Right lobe of liver (tissue), 6 donors: ENCODE data around the gene EPS8L3. TPM values are rescaled to one million over a fixed set of nuclear protein-coding genes. Genes with fewer than 3 reads are reported as not detected.
"Not testable (repeated sequence)": the region's sequence is repeated elsewhere in the genome, so short reads cannot be mapped to it uniquely, and the experiment has no call there.

Experiments used
- ATAC-seq, 4 donors: fragments of 200-7000 bp; cut with Tn5 transposase; one replicate each; pipeline ENCODE4 v1.9.1; 2020; ENCODE audit warnings: mild to moderate bottlenecking in 4 of 4, moderate library complexity in 4 of 4
- DNase-seq, 3 donors: peaks; one replicate each; pipeline ENCODE4 v3.0.0-alpha.2; 2020
- H3K27ac ChIP-seq, 3 donors: fragments of 200-600 bp; one replicate each; pipeline ENCODE4 v1.8.0; 2022
- H3K27me3 ChIP-seq, 2 donors: fragments of 200-600 bp; one replicate each; pipeline ENCODE4 v1.8.0; 2022
- H3K36me3 ChIP-seq, 4 donors: fragments of 200-600 bp; sonication (generic) in 1 of 4; one replicate each; pipeline versions ENCODE4 v1.5.1 to v1.8.0; 2017 to 2022; ENCODE audit warnings: control low read depth in 1 of 4
- H3K4me1 ChIP-seq, 4 donors: fragments of 200-600 bp; sonication (generic) in 1 of 4; one replicate each; pipeline versions ENCODE4 v1.5.1 to v1.8.0; 2017 to 2022; ENCODE audit warnings: control low read depth in 1 of 4
- H3K4me3 ChIP-seq, 3 donors: fragments of 200-600 bp; one replicate each; pipeline ENCODE4 v1.8.0; 2022
- H3K9me3 ChIP-seq, 4 donors: fragments of 200-600 bp; sonication (generic) in 1 of 4; one replicate each; pipeline versions ENCODE4 v1.5.1 to v1.8.0; 2017 to 2022; ENCODE audit warnings: control low read depth in 1 of 4
- CTCF ChIP-seq, 4 donors: fragments of 200-600 bp in 3 of 4; fragments of 450-650 bp in 1 of 4; IDR thresholded peaks; one replicate each; pipeline versions ENCODE4 v1.5.1 to v1.8.0; 2016 to 2022; ENCODE audit warnings: antibody characterized with exemption in 4 of 4, mild to moderate bottlenecking in 2 of 4
- POLR2A ChIP-seq: fragments of 450-650 bp; IDR thresholded peaks from one replicate; pipeline ENCODE4 v1.6.1; 2017; ENCODE audit warnings: antibody characterized with exemption, mild to moderate bottlenecking
- WGBS: methylation state at CpG from one replicate; pipeline ENCODE4 v1.1.6; 2018; ENCODE audit warnings: low coverage, low lambda C conversion rate; ENCODE audit not compliant: insufficient coverage; ENCODE audit errors: missing lambda C conversion rate; 5-methylcytosine and 5-hydroxymethylcytosine counted together
- intact Hi-C, 2 donors: fragments of 100-400 bp; cut with DNase I; formaldehyde crosslinking; loops; one replicate each; pipeline versions ENCODE4 v1.11.2 to v1.14.1; 2022
- total RNA-seq, 6 experiments: library from RNA; depleted of rRNA in 2 of 6; stranded (reverse); fragments of >200 nt in 2 of 6; fragmentation: NEBNext Ultra II Directional in 3 of 6; extraction: Animal tissue kit (Norgen Biotek cat#: 25700) in 3 of 6; gene quantifications; one replicate each; pipeline versions ENCODE4 v1.1.0 to v1.2.4, GENCODE V29; 2016 to 2023
- donor health status: DM: no; HTN: yes; CAD: no.
- donor health status: DM: no; HTN: no; CAD: no.
- donor health status: DM: no; HTN: no; CAD: no.
- donor health status: DM: no; HTN: yes; CAD: no.
- donor health status: DM: no; HTN: yes; CAD: no.

Gene EPS8L3
- total RNA-seq, 6 experiments from 2014 or later: 3.2 to 4.7 (median 3.3) TPM; not detected in 3

- Histone ChIP-seq H3K36me3 (no peaks in the 10 kb centered on the region), H3K4me3 (no peak overlapping the region), H3K9me3 (no peaks in the 10 kb centered on the region), H3K27ac (no peak overlapping the region), H3K4me1 (no peaks in the 10 kb centered on the region), H3K27me3 (no peaks in the 10 kb centered on the region)
- TF ChIP-seq CTCF (IDR thresholded peaks at IDR 0.05) (no peak), POLR2A (no peak)
- peak in 1 of 3 donors; percentile 26 for DNase-seq
- no peak for ATAC-seq
- WGBS: 40% methylated on average over 1 of the region's 3 CpGs
- intact Hi-C loops: no loop called here
Measured at GRCh38 chr1:109801791-109802135, 38.0 kb upstream of the EPS8L3 start.

GRCh38 chr1:109800291-109800690 lies 36.6 kb upstream of the EPS8L3 start:
- intact Hi-C loops: no loop called here
- no peak overlapping the region for H3K27ac ChIP-seq
- H3K27me3 ChIP-seq: no peaks in the 10 kb centered on the region
- no peak for DNase-seq
- H3K36me3 ChIP-seq: no peaks in the 10 kb centered on the region
- no peaks in the 10 kb centered on the region for H3K9me3 ChIP-seq
- no peak overlapping the region for H3K4me3 ChIP-seq
- no peak for ATAC-seq
- TF ChIP-seq POLR2A: no peak
- no peak for TF ChIP-seq CTCF (IDR thresholded peaks at IDR 0.05)
- no peaks in the 10 kb centered on the region for H3K4me1 ChIP-seq

- H3K4me3 ChIP-seq: no peak overlapping the region
- WGBS: 0% methylated on average over 1 of the region's 1 CpG
- intact Hi-C loops: no loop called here
- no peaks in the 10 kb centered on the region for H3K36me3 ChIP-seq
- DNase-seq (no peak), ATAC-seq (no peak)
- no peak for TF ChIP-seq CTCF (IDR thresholded peaks at IDR 0.05)
- no peak for TF ChIP-seq POLR2A
- no peaks in the 10 kb centered on the region for H3K9me3 ChIP-seq
- no peaks in the 10 kb centered on the region for H3K27me3 ChIP-seq
- H3K27ac ChIP-seq: no peak overlapping the region
- H3K4me1 ChIP-seq: no peaks in the 10 kb centered on the region
Measured at GRCh38 chr1:109799445-109799844, 35.7 kb upstream of the EPS8L3 start.

GRCh38 chr1:109797303-109797595 lies 33.5 kb upstream of the EPS8L3 start:
- DNase-seq: peak in 1 of 3 donors; percentile 15
- H3K4me3 ChIP-seq, H3K27ac ChIP-seq, H3K36me3 ChIP-seq, H3K27me3 ChIP-seq, H3K9me3 ChIP-seq, ATAC-seq, intact Hi-C loops, H3K4me1 ChIP-seq: not testable (repeated sequence)
- WGBS: 93% methylated on average over 5 of the region's 5 CpGs

- ATAC-seq (no peak), DNase-seq (peak in 1 of 3 donors; percentile 16)
- TF ChIP-seq POLR2A (no peak), CTCF (IDR thresholded peaks at IDR 0.05) (no peak)
- no peaks in the 10 kb centered on the region for H3K9me3 ChIP-seq
- no peaks in the 10 kb centered on the region for H3K36me3 ChIP-seq
- intact Hi-C loops: no loop called here
- 69% methylated on average over 7 of the region's 7 CpGs for WGBS
- no peak overlapping the region for H3K4me3 ChIP-seq
- H3K27me3 ChIP-seq: no peaks in the 10 kb centered on the region
- H3K4me1 ChIP-seq: peaks cover 0 to 15% (median 0%) of the 10 kb centered on the region in 4 donors
- H3K27ac ChIP-seq: no peak overlapping the region
Measured at GRCh38 chr1:109796484-109797302, 33.0 kb upstream of the EPS8L3 start.
